ENCODE measurements around the gene TRIP10. TPM values are rescaled to one million over a fixed set of nuclear protein-coding genes. Genes with fewer than 3 reads are reported as not detected.

The TRIP10 gene
- total RNA-seq (35.3 and 37.5 TPM in 2 replicates), polyA plus RNA-seq (32.3 and 33.5 TPM in 2 replicates), polyA minus RNA-seq (ENCODE audit: low replicate concordance) (12.4 and 13.6 TPM in 2 replicates)
- 46.4 and 47.2 TPM in 2 replicates for polyA plus RNA-seq (2012)

GRCh38 chr19:6739390-6739882 lies at the start of gene TRIP10:
Gene TRIP10, plus strand, starts transcription at chr19:6739680. Its CDS starts 82 bp downstream, at chr19:6739762.
- Histone ChIP-seq H2AFZ (ENCODE audit: low read length) (peak within 1 kb of the TSS; percentile 77), H3K36me3 (ENCODE audit: control insufficient read depth, insufficient read depth, low read length) (peaks cover 5% of the 10 kb centered on the region), H3K4me1 (ENCODE audit: control insufficient read depth, extremely low read depth, insufficient read depth, low read length) (peaks cover 28% of the 10 kb centered on the region), H3K4me3 (replicated peaks in 1 of 4; ENCODE audit: control extremely low read depth in 1 of 4, insufficient read depth in 1 of 4, low read depth in 3 of 4, low read length in 4 of 4) (peak within 1 kb of the TSS; percentile 68 to 93 (median 76)), H4K20me1 (ENCODE audit: control insufficient read depth, extremely low read depth, insufficient read depth, low read length) (no peaks in the 10 kb centered on the region), H3K9me3 (ENCODE audit: control insufficient read depth, insufficient read depth, low read depth, low read length) (no peaks in the 10 kb centered on the region), H3K9ac (ENCODE audit: insufficient read depth, low read length) (peak within 1 kb of the TSS; percentile 61), H3K27ac (ENCODE audit: insufficient read depth, low read length) (peak within 1 kb of the TSS; percentile 81), H3K4me2 (ENCODE audit: extremely low read depth, insufficient read depth, low read length) (peak within 1 kb of the TSS; percentile 92), H3K79me2 (ENCODE audit: control insufficient read depth, insufficient read depth, low read length) (peaks cover 7% of the 10 kb centered on the region), H3K27me3 (ENCODE audit: control insufficient read depth, insufficient read depth, low read length) (no peaks in the 10 kb centered on the region)
- peak; percentile 62 to 82 for DNase-seq (ENCODE audit: low read depth in 2 of 2)
- TF ChIP-seq CTCF (conservative IDR thresholded peaks at IDR 0.05 in 1 of 2, IDR thresholded peaks at IDR 0.05 in 1 of 2; ENCODE audit: low read depth in 1 of 2, low read length in 2 of 2) (no peak), EZH2 (IDR thresholded peaks at IDR 0.05; ENCODE audit: low read length, missing control alignments) (no peak)

- Histone ChIP-seq H2AFZ (ENCODE audit: low read length) (no peak overlapping the region), H3K9me3 (ENCODE audit: control insufficient read depth, insufficient read depth, low read depth, low read length) (no peaks in the 10 kb centered on the region), H3K9ac (ENCODE audit: insufficient read depth, low read length) (no peak overlapping the region), H3K79me2 (ENCODE audit: control insufficient read depth, insufficient read depth, low read length) (no peaks in the 10 kb centered on the region), H3K27me3 (ENCODE audit: control insufficient read depth, insufficient read depth, low read length) (no peaks in the 10 kb centered on the region), H3K4me3 (replicated peaks in 1 of 4; ENCODE audit: control extremely low read depth in 1 of 4, insufficient read depth in 1 of 4, low read depth in 3 of 4, low read length in 4 of 4) (no peak overlapping the region), H4K20me1 (ENCODE audit: control insufficient read depth, extremely low read depth, insufficient read depth, low read length) (no peaks in the 10 kb centered on the region), H3K4me2 (ENCODE audit: extremely low read depth, insufficient read depth, low read length) (no peak overlapping the region), H3K36me3 (ENCODE audit: control insufficient read depth, insufficient read depth, low read length) (no peaks in the 10 kb centered on the region), H3K27ac (ENCODE audit: insufficient read depth, low read length) (no peak overlapping the region), H3K4me1 (ENCODE audit: control insufficient read depth, extremely low read depth, insufficient read depth, low read length) (no peaks in the 10 kb centered on the region)
- TF ChIP-seq CTCF (conservative IDR thresholded peaks at IDR 0.05 in 1 of 2, IDR thresholded peaks at IDR 0.05 in 1 of 2; ENCODE audit: low read depth in 1 of 2, low read length in 2 of 2) (no peak), EZH2 (IDR thresholded peaks at IDR 0.05; ENCODE audit: low read length, missing control alignments) (no peak)
- DNase-seq (ENCODE audit: low read depth in 2 of 2), result no peak
Measured at GRCh38 chr19:6690160-6690885, 49.2 kb upstream of the TRIP10 start.

- H4K20me1 ChIP-seq (ENCODE audit: control insufficient read depth, extremely low read depth, insufficient read depth, low read length), result no peaks in the 10 kb centered on the region
- TF ChIP-seq CTCF (conservative IDR thresholded peaks at IDR 0.05 in 1 of 2, IDR thresholded peaks at IDR 0.05 in 1 of 2; ENCODE audit: low read depth in 1 of 2, low read length in 2 of 2) (no peak), EZH2 (IDR thresholded peaks at IDR 0.05; ENCODE audit: low read length, missing control alignments) (no peak)
- no peak for DNase-seq (ENCODE audit: low read depth in 2 of 2)
- no peak overlapping the region for H3K4me3 ChIP-seq (replicated peaks in 1 of 4; ENCODE audit: control extremely low read depth in 1 of 4, insufficient read depth in 1 of 4, low read depth in 3 of 4, low read length in 4 of 4)
- H2AFZ ChIP-seq (ENCODE audit: low read length), result no peak overlapping the region
- H3K27me3 ChIP-seq (ENCODE audit: control insufficient read depth, insufficient read depth, low read length), result no peaks in the 10 kb centered on the region
- no peak overlapping the region for H3K27ac ChIP-seq (ENCODE audit: insufficient read depth, low read length)
- no peaks in the 10 kb centered on the region for H3K4me1 ChIP-seq (ENCODE audit: control insufficient read depth, extremely low read depth, insufficient read depth, low read length)
- H3K79me2 ChIP-seq (ENCODE audit: control insufficient read depth, insufficient read depth, low read length), result no peaks in the 10 kb centered on the region
- no peak overlapping the region for H3K9ac ChIP-seq (ENCODE audit: insufficient read depth, low read length)
- no peak overlapping the region for H3K4me2 ChIP-seq (ENCODE audit: extremely low read depth, insufficient read depth, low read length)
- no peaks in the 10 kb centered on the region for H3K36me3 ChIP-seq (ENCODE audit: control insufficient read depth, insufficient read depth, low read length)
- H3K9me3 ChIP-seq (ENCODE audit: control insufficient read depth, insufficient read depth, low read depth, low read length), result no peaks in the 10 kb centered on the region
Measured at GRCh38 chr19:6691342-6691741, 48.1 kb upstream of the TRIP10 start.

All from fibroblast of lung (primary cell).